HEK293 (cell line): ENCODE results near the gene TNFRSF11A.
A peak's percentile ranks its signal among the peaks of the same experiment; 100 is the strongest.

Experiments
- CTCF ChIA-PET: fragments of 350-600 bp; formaldehyde crosslinking; extraction: SDS; loops from one replicate; lab custom pipeline; 2021; ENCODE audit warnings: antibody characterized with exemption; lab: Yijun Ruan, JAX
- POLR2A ChIA-PET: fragments of 300-600 bp; formaldehyde crosslinking; extraction: SDS; loops from one replicate; lab custom pipeline; 2020; ENCODE audit warnings: antibody characterized with exemption, inconsistent platforms; lab: Yijun Ruan, JAX
- H3K27ac ChIP-seq: fragments of 200-500 bp; sonication (Bioruptor generic); 2 replicates; pipeline ENCODE4 v1.5.1; 2014; ENCODE audit warnings: low read depth, low read length, control low read depth, inconsistent platforms; ENCODE audit errors: extremely low read depth
- H3K36me3 ChIP-seq, 2 experiments: fragments of 200-500 bp in 1 of 2; sonication (Bioruptor generic) in 1 of 2; 1 replicate in 1 of 2; 2 replicates in 1 of 2; pipeline ENCODE4 v1.5.1; 2014 to 2017; ENCODE audit warnings: inconsistent platforms in 2 of 2, low read length in 2 of 2; ENCODE audit not compliant: control insufficient read depth in 2 of 2, insufficient read depth in 1 of 2
- H3K4me1 ChIP-seq: fragments of 200-500 bp; sonication (Bioruptor generic); 2 replicates; pipeline ENCODE4 v1.5.1; 2014; ENCODE audit warnings: mild to moderate bottlenecking, low read length, inconsistent platforms; ENCODE audit not compliant: control insufficient read depth, insufficient read depth
- H3K4me3 ChIP-seq: 2 replicates; pipeline ENCODE4 v1.5.1; 2011; ENCODE audit warnings: low read depth, mild to moderate bottlenecking, control low read depth, low read length, moderate library complexity
- H3K9me3 ChIP-seq: fragments of 200-500 bp; sonication (Bioruptor generic); 2 replicates; pipeline ENCODE4 v1.5.1; 2014; ENCODE audit warnings: low read depth, low read length, inconsistent platforms; ENCODE audit not compliant: control insufficient read depth, insufficient read depth
- ELK4 ChIP-seq: IDR thresholded peaks from 2 replicates; pipeline ENCODE4 v1.6.1; 2011; ENCODE audit warnings: mild to moderate bottlenecking, low read depth, low read length, borderline replicate concordance
- FEZF1 ChIP-seq: fragments of 450-650 bp; formaldehyde crosslinking; IDR thresholded peaks from 2 replicates; pipeline ENCODE4 v1.5.1; 2016; ENCODE audit warnings: missing biosample characterization, missing genetic modification characterization
- GFI1B ChIP-seq: fragments of 450-650 bp; formaldehyde crosslinking; IDR thresholded peaks from 2 replicates; pipeline ENCODE4 v1.5.1; 2016; ENCODE audit warnings: missing biosample characterization, missing genetic modification characterization
- GLIS1 ChIP-seq: fragments of 450-650 bp; formaldehyde crosslinking; IDR thresholded peaks from 2 replicates; pipeline ENCODE4 v1.5.1; 2016; ENCODE audit warnings: missing biosample characterization, missing genetic modification characterization
- IKZF3 ChIP-seq: fragments of 450-650 bp; IDR thresholded peaks from 2 replicates; pipeline ENCODE4 v1.5.0; 2018; ENCODE audit warnings: missing biosample characterization, mild to moderate bottlenecking, missing genetic modification characterization, moderate library complexity
- MZF1 ChIP-seq: fragments of 450-650 bp; formaldehyde crosslinking; IDR thresholded peaks from 2 replicates; pipeline ENCODE4 v1.5.1; 2017; ENCODE audit warnings: missing biosample characterization, missing genetic modification characterization, borderline replicate concordance
- PRDM1 ChIP-seq: fragments of 450-650 bp; formaldehyde crosslinking; IDR thresholded peaks from 2 replicates; pipeline ENCODE4; 2016; ENCODE audit warnings: missing biosample characterization, missing genetic modification characterization
- PRDM6 ChIP-seq: fragments of 450-650 bp; formaldehyde crosslinking; IDR thresholded peaks from 2 replicates; pipeline ENCODE4 v1.5.1; 2017; ENCODE audit warnings: missing biosample characterization, missing genetic modification characterization
- SETDB1 ChIP-seq: IDR thresholded peaks from one replicate; pipeline ENCODE4 v1.6.1; 2017; ENCODE audit warnings: mild to moderate bottlenecking, low read length, moderate library complexity, mixed read lengths; ENCODE audit not compliant: insufficient read length
- SP3 ChIP-seq: fragments of 450-650 bp; formaldehyde crosslinking; IDR thresholded peaks from 2 replicates; pipeline ENCODE4 v1.5.1; 2016; ENCODE audit warnings: missing biosample characterization, missing genetic modification characterization
- SP7 ChIP-seq: fragments of 450-650 bp; formaldehyde crosslinking; IDR thresholded peaks from 2 replicates; pipeline ENCODE4 v1.5.1; 2016; ENCODE audit warnings: missing biosample characterization, missing genetic modification characterization
- TCF7L2 ChIP-seq: IDR thresholded peaks from 2 replicates; pipeline ENCODE4 v1.6.1; 2011; ENCODE audit warnings: low read depth, mild to moderate bottlenecking, inconsistent platforms, low read length, moderate library complexity, borderline replicate concordance
- WT1 ChIP-seq: fragments of 450-650 bp; formaldehyde crosslinking; IDR thresholded peaks from 2 replicates; pipeline ENCODE4 v1.5.1; 2016; ENCODE audit warnings: missing biosample characterization, missing genetic modification characterization
- YY2 ChIP-seq: fragments of 450-650 bp; formaldehyde crosslinking; IDR thresholded peaks from 2 replicates; pipeline ENCODE4 v1.5.1; 2016; ENCODE audit warnings: missing biosample characterization, missing genetic modification characterization
- ZBTB21 ChIP-seq: fragments of 450-650 bp; formaldehyde crosslinking; IDR thresholded peaks from 2 replicates; pipeline ENCODE4 v1.5.1; 2017; ENCODE audit warnings: missing biosample characterization, missing genetic modification characterization
- ZBTB48 ChIP-seq: fragments of 450-650 bp; formaldehyde crosslinking; IDR thresholded peaks from 2 replicates; pipeline ENCODE4 v1.5.1; 2016; ENCODE audit warnings: missing biosample characterization, missing genetic modification characterization
- ZNF112 ChIP-seq: fragments of 450-650 bp; formaldehyde crosslinking; IDR thresholded peaks from 2 replicates; pipeline ENCODE4 v1.5.0; 2017; ENCODE audit warnings: missing biosample characterization, missing genetic modification characterization
- ZNF138 ChIP-seq: fragments of 450-650 bp; formaldehyde crosslinking; IDR thresholded peaks from 2 replicates; pipeline ENCODE4 v1.5.1; 2016; ENCODE audit warnings: missing biosample characterization, missing genetic modification characterization, borderline replicate concordance
- ZNF214 ChIP-seq: fragments of 450-650 bp; formaldehyde crosslinking; IDR thresholded peaks from 2 replicates; pipeline ENCODE4 v1.5.1; 2017; ENCODE audit warnings: missing biosample characterization, mild to moderate bottlenecking, missing genetic modification characterization, borderline replicate concordance
- ZNF23 ChIP-seq: fragments of 450-650 bp; formaldehyde crosslinking; IDR thresholded peaks from 2 replicates; pipeline ENCODE4 v1.5.1; 2016; ENCODE audit warnings: missing biosample characterization, missing genetic modification characterization, borderline replicate concordance
- ZNF280D ChIP-seq: fragments of 450-650 bp; formaldehyde crosslinking; IDR thresholded peaks from 2 replicates; pipeline ENCODE4 v1.5.1; 2016; ENCODE audit warnings: missing biosample characterization, missing genetic modification characterization
- ZNF473 ChIP-seq: fragments of 450-650 bp; formaldehyde crosslinking; IDR thresholded peaks from 2 replicates; pipeline ENCODE4 v1.5.1; 2017; ENCODE audit warnings: missing biosample characterization, missing genetic modification characterization
- ZNF510 ChIP-seq: fragments of 450-650 bp; formaldehyde crosslinking; IDR thresholded peaks from 2 replicates; pipeline ENCODE4 v1.5.1; 2018; ENCODE audit warnings: mild to moderate bottlenecking, missing genetic modification characterization, missing biosample characterization; ENCODE audit not compliant: insufficient replicate concordance
- ZNF558 ChIP-seq: fragments of 450-650 bp; formaldehyde crosslinking; IDR thresholded peaks from 2 replicates; pipeline ENCODE4 v1.5.1; 2016; ENCODE audit warnings: missing biosample characterization, missing genetic modification characterization
- ZNF561 ChIP-seq: fragments of 450-650 bp; IDR thresholded peaks from 2 replicates; pipeline ENCODE4 v1.5.1; 2018; ENCODE audit warnings: missing biosample characterization, missing genetic modification characterization, borderline replicate concordance
- ZNF624 ChIP-seq: fragments of 450-650 bp; formaldehyde crosslinking; IDR thresholded peaks from 2 replicates; pipeline ENCODE4 v1.5.1; 2017; ENCODE audit warnings: missing biosample characterization, missing genetic modification characterization
- ZNF677 ChIP-seq: fragments of 450-650 bp; IDR thresholded peaks from 2 replicates; pipeline ENCODE4 v1.5.0; 2018; ENCODE audit warnings: missing biosample characterization, mild to moderate bottlenecking, missing genetic modification characterization, moderate library complexity
- ZNF692 ChIP-seq: fragments of 450-650 bp; formaldehyde crosslinking; IDR thresholded peaks from 2 replicates; pipeline ENCODE4 v1.5.1; 2016; ENCODE audit warnings: missing biosample characterization, missing genetic modification characterization
- ZNF843 ChIP-seq: fragments of 450-650 bp; formaldehyde crosslinking; IDR thresholded peaks from 2 replicates; pipeline ENCODE4 v1.5.1; 2016; ENCODE audit warnings: missing biosample characterization, missing genetic modification characterization
- ZXDB ChIP-seq: fragments of 450-650 bp; formaldehyde crosslinking; IDR thresholded peaks from 2 replicates; pipeline ENCODE4 v1.5.1; 2016; ENCODE audit warnings: missing biosample characterization, missing genetic modification characterization

Gene TNFRSF11A

GRCh38 chr18:62327977-62328376, 2.9 kb downstream of the TNFRSF11A start (continued):
- TF ChIP-seq ZNF138 (tag by site-specific recombination) = no peak
- no peak for TF ChIP-seq ZNF677 (tag by site-specific recombination)
- TF ChIP-seq YY2 = no peak
- no peak for TF ChIP-seq PRDM1
- no peak for TF ChIP-seq ZNF843
- no peak for TF ChIP-seq ELK4

GRCh38 chr18:62328586-62329525, 3.7 kb downstream of the TNFRSF11A start:
- Histone ChIP-seq H3K9me3 (no peaks in the 10 kb centered on the region), H3K4me1 (peaks cover 41% of the 10 kb centered on the region), H3K4me3 (no peak overlapping the region), H3K27ac (peak overlapping the region; percentile 60; the same call in 1 of the 2 replicates), H3K36me3 (no peaks in the 10 kb centered on the region)
- ChIA-PET CTCF (interaction anchor here (1.2 to 2.9 kb wide), 2 partner anchors 93 to 97 kb away, joined by 5 to 9 read pairs; no protein-coding TSS in a partner anchor), POLR2A (interaction anchor here (1.0 kb wide), 1 partner anchor 12 kb away, joined by 4 read pairs; no protein-coding TSS in a partner anchor)
- TF ChIP-seq SP3 (tag by site-specific recombination) (no peak), ZNF558 (no peak), ZNF843 (peak; percentile 76), ZNF692 (tag by site-specific recombination) (no peak), GFI1B (0 out of 2 replicates have a peak, but pooled peaks have one; percentile 41), ZNF561 (tag by site-specific recombination) (no peak), SETDB1 (no peak), ZNF280D (no peak), ZNF112 (tag by site-specific recombination) (no peak), ZNF23 (no peak), SP7 (tag by site-specific recombination) (peak; percentile 65), ZXDB (tag by site-specific recombination) (peak; percentile 9), FEZF1 (tag by site-specific recombination) (peak; percentile 94), WT1 (tag by site-specific recombination) (peak; percentile 87), PRDM6 (tag by site-specific recombination) (peak; percentile 93), ZBTB48 (tag by site-specific recombination) (no peak), GLIS1 (tag by site-specific recombination) (peak; percentile 27), IKZF3 (peak; percentile 81), ZBTB21 (tag by site-specific recombination) (no peak), MZF1 (peak; percentile 69; the same call in 1 of the 2 replicates), ZNF624 (tag by site-specific recombination) (no peak), ZNF473 (tag by site-specific recombination) (no peak), ZNF510 (tag by site-specific recombination) (no peak), TCF7L2 (peak; percentile 65), ZNF214 (no peak)
